Stimulated activated effector memory CD8-positive, alpha-beta T cell treated with anti-CD3 and anti-CD28 coated beads, Interleukin-12 subunit alpha, Interleukin-12 subunit beta, amount 100 ng/mL, for 72 hours (primary cell): Measurements from ENCODE around the gene ETV6.

Source experiments
- ATAC-seq: fragments of 150-1000 bp; cut with Tn5 transposase; 2 replicates; pipeline ENCODE4 v1.10.0; 2021
- DNase-seq, 2 donors: peaks; one replicate each; pipeline ENCODE4 v3.0.0; 2021 to 2022; ENCODE audit warnings: low spot score in 2 of 2
- H3K27ac Mint-ChIP-seq: one replicate; pipeline ENCODE4 v1.8.0; 2022; ENCODE audit warnings: mild to moderate bottlenecking, mixed read lengths
- H3K36me3 Mint-ChIP-seq: one replicate; pipeline ENCODE4 v1.8.0; 2022; ENCODE audit warnings: mild to moderate bottlenecking, mixed read lengths
- H3K4me1 Mint-ChIP-seq: one replicate; pipeline ENCODE4 v1.8.0; 2022; ENCODE audit warnings: mixed read lengths
- H3K4me3 Mint-ChIP-seq: one replicate; pipeline ENCODE4 v1.8.0; 2022; ENCODE audit warnings: mild to moderate bottlenecking, mixed read lengths
- H3K9me3 Mint-ChIP-seq: one replicate; pipeline ENCODE4 v1.8.0; 2022; ENCODE audit warnings: mixed read lengths

Gene ETV6

GRCh38 chr12:11654338-11654737 is 4.9 kb downstream of the ETV6 start:
- peak overlapping the region; percentile 98 for H3K27ac Mint-ChIP-seq
- H3K36me3 Mint-ChIP-seq, result peaks cover 61% of the 10 kb centered on the region
- H3K4me3 Mint-ChIP-seq, result peak overlapping the region; percentile 87
- DNase-seq (no peak), ATAC-seq (no peak)
- no peaks in the 10 kb centered on the region for H3K9me3 Mint-ChIP-seq
- peaks cover 73% of the 10 kb centered on the region for H3K4me1 Mint-ChIP-seq

GRCh38 chr12:11654802-11655201 is 5.3 kb downstream of the ETV6 start:
- Mint-ChIP-seq H3K9me3 (no peaks in the 10 kb centered on the region), H3K36me3 (peaks cover 61% of the 10 kb centered on the region), H3K4me1 (peaks cover 78% of the 10 kb centered on the region), H3K27ac (peak overlapping the region; percentile 98), H3K4me3 (peak overlapping the region; percentile 87)
- ATAC-seq (no peak), DNase-seq (no peak)

DNA sequence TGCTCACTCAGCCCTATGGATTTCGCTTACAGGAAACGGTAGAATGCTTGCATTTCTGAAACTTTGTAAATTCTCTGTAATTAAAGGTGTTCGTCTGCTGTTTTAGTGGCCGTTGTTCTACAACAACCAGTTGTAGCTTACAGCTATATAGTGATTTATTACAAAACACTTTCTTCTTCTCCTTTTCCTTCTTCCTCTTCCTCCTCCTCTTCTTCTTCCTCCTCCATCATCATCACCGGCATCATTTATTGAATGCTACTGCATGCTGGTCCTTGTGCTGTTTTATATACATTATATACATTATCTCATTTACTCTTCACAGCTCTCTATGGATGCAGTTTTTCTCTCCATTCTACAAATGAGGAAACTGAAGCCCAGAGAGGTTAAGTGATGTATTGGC is 6.4 kb downstream of the ETV6 start:
- H3K4me1 Mint-ChIP-seq, result peaks cover 83% of the 10 kb centered on the region
- H3K9me3 Mint-ChIP-seq, result no peaks in the 10 kb centered on the region
- H3K4me3 Mint-ChIP-seq, result no peak overlapping the region
- H3K36me3 Mint-ChIP-seq, result peaks cover 56% of the 10 kb centered on the region
- no peak overlapping the region for H3K27ac Mint-ChIP-seq
- no peak for DNase-seq
- ATAC-seq, result no peak

DNA sequence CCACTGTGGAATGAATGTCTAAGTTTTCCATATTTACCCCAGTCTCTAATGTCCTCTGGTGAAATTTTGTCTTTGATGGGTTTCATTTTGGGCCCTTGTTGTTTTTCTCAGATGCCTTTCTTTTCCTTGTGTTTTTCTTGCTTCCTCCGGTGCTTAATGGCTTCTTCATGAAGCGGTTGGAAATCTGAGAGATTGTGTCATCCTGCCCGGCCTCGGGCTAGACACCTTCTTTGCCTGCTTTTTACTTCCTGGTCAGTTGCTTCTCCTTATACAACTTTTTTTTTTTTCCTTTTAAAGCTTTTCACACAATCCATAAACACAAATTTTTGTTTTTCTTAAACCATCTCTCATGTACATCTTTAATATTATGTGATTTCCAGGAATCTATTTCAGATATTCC is 7.1 kb downstream of the ETV6 start:
- ATAC-seq (no peak), DNase-seq (no peak)
- Mint-ChIP-seq H3K4me3 (peak overlapping the region; percentile 1), H3K9me3 (no peaks in the 10 kb centered on the region), H3K4me1 (peaks cover 86% of the 10 kb centered on the region), H3K36me3 (peaks cover 55% of the 10 kb centered on the region), H3K27ac (no peak overlapping the region)

GRCh38 chr12:11657511-11657910 is 8.0 kb downstream of the ETV6 start:
- no peak overlapping the region for H3K27ac Mint-ChIP-seq
- ATAC-seq, result no peak
- DNase-seq, result no peak
- H3K4me3 Mint-ChIP-seq, result no peak overlapping the region
- H3K9me3 Mint-ChIP-seq, result no peaks in the 10 kb centered on the region
- peaks cover 87% of the 10 kb centered on the region for H3K4me1 Mint-ChIP-seq
- H3K36me3 Mint-ChIP-seq, result peaks cover 55% of the 10 kb centered on the region

DNA sequence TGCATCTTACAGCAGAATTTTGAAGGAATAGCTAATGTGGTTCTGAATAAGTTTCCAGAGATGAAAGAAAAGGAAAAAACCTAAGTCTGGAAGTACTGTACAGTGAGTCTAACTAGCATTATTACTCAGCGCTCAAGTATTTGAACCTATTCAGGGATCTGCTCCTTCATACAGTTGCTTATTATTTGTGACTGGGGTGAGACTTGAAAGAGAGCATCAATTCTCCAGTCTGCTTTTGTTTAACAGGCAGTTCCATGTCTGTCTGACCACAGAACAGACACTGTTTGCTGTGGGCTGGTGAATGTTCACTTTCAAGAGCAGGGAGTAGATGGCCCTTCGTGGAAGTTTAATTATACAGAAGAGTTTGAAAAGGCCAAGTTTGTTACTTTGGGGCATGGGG is 9.3 kb downstream of the ETV6 start:
- H3K4me3 Mint-ChIP-seq, result no peak overlapping the region
- DNase-seq (no peak), ATAC-seq (no peak)
- H3K4me1 Mint-ChIP-seq, result peaks cover 87% of the 10 kb centered on the region
- peaks cover 53% of the 10 kb centered on the region for H3K36me3 Mint-ChIP-seq
- no peak overlapping the region for H3K27ac Mint-ChIP-seq
- no peaks in the 10 kb centered on the region for H3K9me3 Mint-ChIP-seq

- H3K36me3 Mint-ChIP-seq, result peaks cover 62% of the 10 kb centered on the region
- DNase-seq, result no peak
These were observed 11.2 kb downstream of the ETV6 start for GRCh38 chr12:11660624-11661023.

GRCh38 chr12:11661491-11662089 is 12.1 kb downstream of the ETV6 start:
- H3K9me3 Mint-ChIP-seq, result no peaks in the 10 kb centered on the region
- peaks cover 91% of the 10 kb centered on the region for H3K4me1 Mint-ChIP-seq
- H3K36me3 Mint-ChIP-seq, result peaks cover 54% of the 10 kb centered on the region
- H3K27ac Mint-ChIP-seq, result no peak overlapping the region
- no peak for DNase-seq
- peak overlapping the region; percentile 9 for H3K4me3 Mint-ChIP-seq
- ATAC-seq, result no peak

More at GRCh38 chr12:11660624-11661023, 11.2 kb downstream of the ETV6 start:
- Mint-ChIP-seq H3K4me1 (peaks cover 91% of the 10 kb centered on the region), H3K4me3 (no peak overlapping the region), H3K9me3 (no peaks in the 10 kb centered on the region), H3K27ac (no peak overlapping the region)
- ATAC-seq, result no peak

DNA sequence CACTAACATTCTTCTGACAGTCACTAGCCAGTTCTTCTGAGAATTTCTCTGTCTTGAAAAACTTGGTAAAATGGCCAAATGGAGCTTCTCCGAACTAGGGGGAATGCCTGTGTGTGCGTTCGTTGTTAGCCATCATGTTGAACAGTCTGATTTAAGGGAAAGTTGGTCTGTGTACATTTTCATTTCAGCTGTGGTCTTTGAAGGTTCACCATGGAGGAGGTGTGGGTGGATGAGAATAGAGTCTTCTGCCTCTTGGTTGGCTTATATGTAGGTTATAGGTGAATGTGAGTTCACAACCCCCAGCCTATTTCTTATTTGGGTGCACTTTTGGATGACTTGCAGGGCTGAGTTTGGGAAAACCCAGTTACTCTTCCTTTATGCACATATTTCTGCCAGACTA is 12.9 kb downstream of the ETV6 start:
- Mint-ChIP-seq H3K9me3 (no peaks in the 10 kb centered on the region), H3K4me3 (peak overlapping the region; percentile 9), H3K36me3 (peaks cover 47% of the 10 kb centered on the region), H3K4me1 (peaks cover 91% of the 10 kb centered on the region), H3K27ac (peak overlapping the region; percentile 6)
- no peak for DNase-seq
- peak; percentile 84 for ATAC-seq

DNA sequence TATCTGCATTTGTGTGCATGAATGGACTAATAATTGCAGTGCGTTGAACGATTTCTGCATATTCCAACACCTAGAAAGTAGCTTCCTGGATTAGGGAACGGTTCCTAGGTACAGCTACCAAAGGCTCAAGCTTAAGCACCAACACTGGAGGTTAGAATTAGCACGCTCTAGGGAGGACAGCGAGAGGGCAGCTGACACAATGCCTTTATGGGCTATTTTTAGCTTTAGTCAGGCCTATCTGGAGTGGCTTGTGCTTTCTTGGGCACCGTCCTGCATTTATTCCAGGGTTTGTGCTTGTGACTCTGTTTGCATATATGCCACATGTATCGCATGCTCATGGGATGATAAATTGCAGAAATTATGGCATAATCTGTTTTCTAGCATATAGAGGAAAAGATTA is 13.7 kb downstream of the ETV6 start:
- Mint-ChIP-seq H3K4me1 (peaks cover 86% of the 10 kb centered on the region), H3K27ac (no peak overlapping the region)

DNA sequence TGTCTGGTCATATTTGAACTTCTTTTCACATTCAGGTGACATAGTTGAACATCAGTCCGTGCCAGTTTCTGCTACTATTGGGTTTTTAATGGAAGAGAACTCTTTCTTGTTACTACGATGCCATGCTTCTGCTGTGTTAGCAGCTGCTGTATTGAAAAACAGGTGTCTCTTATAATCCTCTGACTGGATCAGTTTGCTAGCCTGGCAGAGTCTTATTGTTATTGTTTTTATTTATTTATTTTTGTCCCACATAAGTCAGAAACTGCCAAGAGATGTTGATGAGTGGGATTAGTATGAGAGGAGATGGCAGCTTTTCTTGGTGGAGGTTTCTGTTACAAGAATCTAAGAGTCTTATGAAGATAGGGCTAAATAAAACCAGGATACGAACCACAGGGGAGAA is 14.6 kb downstream of the ETV6 start:
- peaks cover 86% of the 10 kb centered on the region for H3K4me1 Mint-ChIP-seq

More for the DNA sequence above, 13.7 kb downstream of the ETV6 start:
- no peak overlapping the region for H3K4me3 Mint-ChIP-seq
- no peak for DNase-seq
- peaks cover 47% of the 10 kb centered on the region for H3K36me3 Mint-ChIP-seq
- no peak for ATAC-seq
- H3K9me3 Mint-ChIP-seq, result no peaks in the 10 kb centered on the region

DNA sequence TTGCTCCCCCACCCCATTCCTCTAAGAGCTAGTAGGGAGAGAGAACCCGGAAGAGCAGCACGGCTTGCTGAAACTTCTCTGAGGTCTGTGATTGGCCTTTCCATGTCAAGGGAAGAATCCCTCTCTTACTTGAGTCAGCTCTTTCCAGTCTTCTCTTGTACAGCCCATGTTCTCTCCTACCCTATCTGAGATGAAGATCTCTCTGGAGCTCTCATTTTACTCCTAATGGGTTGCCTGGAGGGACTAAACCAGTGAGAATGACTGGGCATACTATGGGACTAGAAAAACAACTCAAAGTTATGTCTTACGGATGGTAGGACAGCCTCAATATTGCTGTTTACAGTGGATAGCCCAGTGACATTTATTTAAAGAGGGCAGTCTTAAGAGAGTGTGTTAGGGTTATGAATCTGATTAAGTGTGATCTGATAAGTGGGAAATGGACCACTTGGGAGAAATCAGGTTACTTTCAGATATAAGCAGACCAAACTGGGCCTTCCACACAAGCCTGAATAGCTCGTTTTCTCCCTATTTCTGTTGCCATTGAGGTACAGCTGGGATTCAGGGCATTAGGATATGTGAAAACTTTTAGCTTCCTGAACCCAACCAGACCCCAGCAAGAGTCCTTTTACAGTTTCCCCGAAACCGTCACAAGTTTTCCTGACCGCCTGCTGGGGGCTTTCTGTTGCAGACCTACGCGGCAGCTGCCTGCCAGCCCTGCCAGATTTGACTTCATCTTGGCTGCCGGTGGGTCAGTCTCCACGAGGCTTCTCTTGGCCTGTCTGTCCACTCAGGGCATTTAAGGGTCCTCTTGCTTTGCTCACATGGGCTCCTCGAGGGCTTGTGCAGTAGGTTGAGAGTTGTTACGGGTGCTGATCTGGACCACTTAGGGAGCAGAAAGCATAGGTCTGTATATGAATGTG is 16.9 kb downstream of the ETV6 start:
- H3K4me1 Mint-ChIP-seq, result peaks cover 82% of the 10 kb centered on the region
- no peak overlapping the region for H3K4me3 Mint-ChIP-seq
- H3K27ac Mint-ChIP-seq, result no peak overlapping the region
- H3K9me3 Mint-ChIP-seq, result no peaks in the 10 kb centered on the region
- peaks cover 40% of the 10 kb centered on the region for H3K36me3 Mint-ChIP-seq
- no peak for ATAC-seq
- no peak for DNase-seq

More for the DNA sequence above, 14.6 kb downstream of the ETV6 start:
- no peak for ATAC-seq
- no peaks in the 10 kb centered on the region for H3K9me3 Mint-ChIP-seq
- DNase-seq, result no peak
- H3K27ac Mint-ChIP-seq, result no peak overlapping the region
- no peak overlapping the region for H3K4me3 Mint-ChIP-seq
- H3K36me3 Mint-ChIP-seq, result peaks cover 47% of the 10 kb centered on the region

GRCh38 chr12:11667171-11667570 is 17.7 kb downstream of the ETV6 start:
- no peak overlapping the region for H3K4me3 Mint-ChIP-seq
- H3K27ac Mint-ChIP-seq, result no peak overlapping the region
- DNase-seq (no peak), ATAC-seq (no peak)
- H3K9me3 Mint-ChIP-seq, result no peaks in the 10 kb centered on the region
- H3K36me3 Mint-ChIP-seq, result peaks cover 33% of the 10 kb centered on the region
- H3K4me1 Mint-ChIP-seq, result peaks cover 77% of the 10 kb centered on the region

DNA sequence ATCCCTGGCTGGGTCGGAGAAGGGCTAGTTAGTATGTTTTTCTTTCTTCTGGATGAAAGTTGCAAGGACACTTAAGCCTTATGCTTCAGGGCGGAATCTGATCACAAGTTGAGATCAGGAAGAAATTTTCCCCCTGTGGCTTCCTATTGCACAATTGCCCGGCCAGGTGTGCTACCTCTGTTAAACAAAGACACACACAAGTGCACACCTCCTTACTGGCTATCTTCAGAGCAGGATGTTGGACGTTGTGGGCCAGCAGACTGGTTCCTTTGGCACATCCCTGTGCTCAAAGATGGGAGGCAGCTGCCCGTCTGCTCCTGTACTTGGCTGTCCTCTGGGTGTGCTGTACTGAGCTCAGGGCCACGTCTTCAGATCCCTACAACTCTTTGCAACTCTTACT is 19.1 kb downstream of the ETV6 start:
- DNase-seq (no peak), ATAC-seq (no peak)
- no peak overlapping the region for H3K4me3 Mint-ChIP-seq
- peaks cover 77% of the 10 kb centered on the region for H3K4me1 Mint-ChIP-seq
- H3K9me3 Mint-ChIP-seq, result no peaks in the 10 kb centered on the region
- no peak overlapping the region for H3K27ac Mint-ChIP-seq
- H3K36me3 Mint-ChIP-seq, result peaks cover 20% of the 10 kb centered on the region

- DNase-seq (no peak), ATAC-seq (no peak)
- H3K36me3 Mint-ChIP-seq, result peaks cover 18% of the 10 kb centered on the region
- H3K9me3 Mint-ChIP-seq, result no peaks in the 10 kb centered on the region
- peaks cover 77% of the 10 kb centered on the region for H3K4me1 Mint-ChIP-seq
- no peak overlapping the region for H3K27ac Mint-ChIP-seq
- H3K4me3 Mint-ChIP-seq, result no peak overlapping the region
These were observed 19.9 kb downstream of the ETV6 start for GRCh38 chr12:11669348-11669747.
